ENCODE data around the gene PTPN3. TPM values are rescaled to one million over a fixed set of nuclear protein-coding genes. Genes with fewer than 3 reads are reported as not detected.

The PTPN3 gene
- polyA plus RNA-seq, 1 of the 3 experiments (the other 2 are of a cell fraction) = 7.5 TPM

DNA sequence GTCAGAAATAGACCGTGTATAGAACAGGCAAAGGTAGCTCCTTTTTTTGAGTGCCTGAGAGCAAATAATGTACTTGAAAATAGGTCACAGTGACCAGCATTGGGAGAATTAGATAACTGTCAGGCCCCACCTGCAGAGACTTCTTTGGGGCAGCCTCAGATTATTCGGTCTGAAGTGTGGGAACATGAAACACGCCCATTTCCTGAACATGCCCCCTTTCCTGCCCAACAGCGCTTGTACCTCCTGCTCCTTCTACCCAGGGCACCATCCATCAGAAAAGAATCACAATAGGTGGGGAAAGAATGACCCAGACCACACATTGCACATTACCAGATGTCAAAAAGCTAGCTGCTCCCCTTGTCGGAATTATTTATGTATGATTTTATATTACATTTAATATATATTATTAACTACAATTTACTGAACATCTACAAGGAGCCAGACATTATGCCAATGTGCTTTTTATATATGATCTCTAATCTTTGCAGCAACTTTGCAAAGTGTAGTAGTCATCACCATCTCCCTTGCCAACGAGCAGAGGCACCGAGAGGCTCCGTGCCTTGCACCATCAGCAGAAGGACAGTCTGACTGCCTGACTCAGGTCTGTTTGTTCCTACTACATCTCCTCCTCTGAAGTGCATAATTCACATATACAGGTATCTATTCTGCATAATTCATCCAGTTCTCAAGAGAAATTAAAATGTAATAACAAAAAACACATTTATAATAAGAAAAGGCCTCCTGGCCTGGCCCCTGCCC is 39.5 kb downstream of the PTPN3 start:
- DNase-seq = no peak
- Histone ChIP-seq H4K20me1 (ENCODE audit: insufficient read depth) (no peaks in the 10 kb centered on the region), H3K79me2 (ENCODE audit: insufficient read depth) (no peaks in the 10 kb centered on the region), H3K9me2 (no peaks in the 10 kb centered on the region), H2AFZ (ENCODE audit: low read depth) (no peak overlapping the region), H3F3A (replicated peaks; ENCODE audit: insufficient read depth) (peaks cover 13% of the 10 kb centered on the region), H3K36me3 (replicated peaks in 1 of 2; ENCODE audit: control insufficient read depth in 1 of 2, insufficient read depth in 2 of 2, low read length in 1 of 2) (peaks cover 3% of the 10 kb centered on the region in 2 experiments), H3K4me1 (ENCODE audit: control insufficient read depth in 1 of 2, insufficient read depth in 2 of 2, low read depth in 1 of 2, low read length in 1 of 2) (peaks cover 3 to 6% of the 10 kb centered on the region in 2 experiments; a peak in 2 of 4 replicates), H3K4me2 (no peak overlapping the region), H3K27ac (ENCODE audit: low read depth in 2 of 2, low read length in 1 of 2) (no peak overlapping the region), H3K4me3 (ENCODE audit: low read depth in 2 of 2, low read length in 1 of 2) (no peak overlapping the region), H3K27me3 (ENCODE audit: insufficient read depth) (no peaks in the 10 kb centered on the region), H3K9me3 (no peaks in the 10 kb centered on the region), H3K9ac (no peak overlapping the region)
- ChIA-PET CTCF (interaction anchor here (0.7 to 8.8 kb wide), 5 partner anchors 9 to 59 kb away, joined by 3 to 68 read pairs (median 29); no protein-coding TSS in a partner anchor), POLR2A (no interaction called here)
- TF ChIP-seq GABPA (IDR thresholded peaks at IDR 0.05; ENCODE audit: low read depth) = no peak
- no peak for TF ChIP-seq TCF12 (IDR thresholded peaks at IDR 0.05)
- TF ChIP-seq JUND (IDR thresholded peaks at IDR 0.05) = no peak
- TF ChIP-seq, protein P1, sequence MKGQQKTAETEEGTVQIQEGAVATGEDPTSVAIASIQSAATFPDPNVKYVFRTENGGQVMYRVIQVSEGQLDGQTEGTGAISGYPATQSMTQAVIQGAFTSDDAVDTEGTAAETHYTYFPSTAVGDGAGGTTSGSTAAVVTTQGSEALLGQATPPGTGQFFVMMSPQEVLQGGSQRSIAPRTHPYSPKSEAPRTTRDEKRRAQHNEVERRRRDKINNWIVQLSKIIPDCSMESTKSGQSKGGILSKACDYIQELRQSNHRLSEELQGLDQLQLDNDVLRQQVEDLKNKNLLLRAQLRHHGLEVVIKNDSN (IDR thresholded peaks at IDR 0.05; ENCODE audit: borderline replicate concordance, low read depth) = no peak
- no peak for TF ChIP-seq TEAD4 (IDR thresholded peaks at IDR 0.05; ENCODE audit: borderline replicate concordance, insufficient read depth)
- TF ChIP-seq, protein P2, sequence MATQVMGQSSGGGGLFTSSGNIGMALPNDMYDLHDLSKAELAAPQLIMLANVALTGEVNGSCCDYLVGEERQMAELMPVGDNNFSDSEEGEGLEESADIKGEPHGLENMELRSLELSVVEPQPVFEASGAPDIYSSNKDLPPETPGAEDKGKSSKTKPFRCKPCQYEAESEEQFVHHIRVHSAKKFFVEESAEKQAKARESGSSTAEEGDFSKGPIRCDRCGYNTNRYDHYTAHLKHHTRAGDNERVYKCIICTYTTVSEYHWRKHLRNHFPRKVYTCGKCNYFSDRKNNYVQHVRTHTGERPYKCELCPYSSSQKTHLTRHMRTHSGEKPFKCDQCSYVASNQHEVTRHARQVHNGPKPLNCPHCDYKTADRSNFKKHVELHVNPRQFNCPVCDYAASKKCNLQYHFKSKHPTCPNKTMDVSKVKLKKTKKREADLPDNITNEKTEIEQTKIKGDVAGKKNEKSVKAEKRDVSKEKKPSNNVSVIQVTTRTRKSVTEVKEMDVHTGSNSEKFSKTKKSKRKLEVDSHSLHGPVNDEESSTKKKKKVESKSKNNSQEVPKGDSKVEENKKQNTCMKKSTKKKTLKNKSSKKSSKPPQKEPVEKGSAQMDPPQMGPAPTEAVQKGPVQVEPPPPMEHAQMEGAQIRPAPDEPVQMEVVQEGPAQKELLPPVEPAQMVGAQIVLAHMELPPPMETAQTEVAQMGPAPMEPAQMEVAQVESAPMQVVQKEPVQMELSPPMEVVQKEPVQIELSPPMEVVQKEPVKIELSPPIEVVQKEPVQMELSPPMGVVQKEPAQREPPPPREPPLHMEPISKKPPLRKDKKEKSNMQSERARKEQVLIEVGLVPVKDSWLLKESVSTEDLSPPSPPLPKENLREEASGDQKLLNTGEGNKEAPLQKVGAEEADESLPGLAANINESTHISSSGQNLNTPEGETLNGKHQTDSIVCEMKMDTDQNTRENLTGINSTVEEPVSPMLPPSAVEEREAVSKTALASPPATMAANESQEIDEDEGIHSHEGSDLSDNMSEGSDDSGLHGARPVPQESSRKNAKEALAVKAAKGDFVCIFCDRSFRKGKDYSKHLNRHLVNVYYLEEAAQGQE (IDR thresholded peaks at IDR 0.05; ENCODE audit: low read depth, low read length) = no peak
- 95% methylated on average over 8 of the region's 8 CpGs for WGBS (ENCODE audit: low lambda C conversion rate)

DNA sequence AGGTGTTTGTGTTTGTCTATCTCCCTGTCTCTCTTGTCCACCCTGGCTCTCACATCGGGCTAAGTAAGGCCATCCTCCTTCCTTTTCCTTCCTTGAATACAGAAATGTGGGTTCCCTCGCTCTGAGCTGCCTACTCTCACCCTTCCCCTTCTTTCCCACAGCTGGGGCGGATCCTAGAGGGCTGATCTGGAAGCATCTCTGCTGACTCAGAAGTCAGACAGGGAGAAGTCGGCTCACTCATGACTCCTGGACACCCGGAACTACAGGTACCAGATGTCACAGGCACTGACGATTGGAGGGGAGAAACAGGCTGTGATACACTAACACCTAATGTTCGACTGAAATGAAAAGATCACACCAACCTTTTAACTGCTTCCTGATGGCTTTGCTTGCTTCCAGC is 41.3 kb downstream of the PTPN3 start:
- Histone ChIP-seq H3K9me3 (no peaks in the 10 kb centered on the region), H2AFZ (ENCODE audit: low read depth) (no peak overlapping the region), H3K27me3 (ENCODE audit: insufficient read depth) (no peaks in the 10 kb centered on the region), H4K20me1 (ENCODE audit: insufficient read depth) (peaks cover 5% of the 10 kb centered on the region; the same call in 1 of the 2 replicates), H3K9me2 (no peaks in the 10 kb centered on the region), H3K79me2 (ENCODE audit: insufficient read depth) (no peaks in the 10 kb centered on the region), H3K4me3 (ENCODE audit: low read depth in 2 of 2, low read length in 1 of 2) (no peak overlapping the region), H3K4me2 (no peak overlapping the region), H3K27ac (ENCODE audit: low read depth in 2 of 2, low read length in 1 of 2) (no peak overlapping the region), H3F3A (replicated peaks; ENCODE audit: insufficient read depth) (peaks cover 14% of the 10 kb centered on the region), H3K9ac (no peak overlapping the region), H3K36me3 (replicated peaks in 1 of 2; ENCODE audit: control insufficient read depth in 1 of 2, insufficient read depth in 2 of 2, low read length in 1 of 2) (peaks cover 0 to 3% of the 10 kb centered on the region in 2 experiments), H3K4me1 (ENCODE audit: control insufficient read depth in 1 of 2, insufficient read depth in 2 of 2, low read depth in 1 of 2, low read length in 1 of 2) (peaks cover 3 to 16% of the 10 kb centered on the region in 2 experiments; a peak in 2 of 4 replicates)
- TF ChIP-seq RAD21 (IDR thresholded peaks at IDR 0.05; ENCODE audit: low read length) (no peak), CHD2 (IDR thresholded peaks at IDR 0.05; ENCODE audit: low read length, partially characterized antibody) (no peak), MEF2A (IDR thresholded peaks at IDR 0.05; ENCODE audit: borderline replicate concordance, low read depth) (no peak), EZH2phosphoT487 (IDR thresholded peaks at IDR 0.05; ENCODE audit: borderline replicate concordance, low read depth) (no peak), JUND (IDR thresholded peaks at IDR 0.05) (no peak), FOSL2 (IDR thresholded peaks at IDR 0.05; ENCODE audit: borderline replicate concordance, low read depth) (no peak), TAF1 (IDR thresholded peaks at IDR 0.05; ENCODE audit: borderline replicate concordance, low read depth, low read length) (no peak)
- CTCF ChIA-PET = interaction anchor here (1.3 to 8.8 kb wide), 4 partner anchors 9 to 53 kb away, joined by 3 to 68 read pairs (median 32); no protein-coding TSS in a partner anchor
- POLR2A ChIA-PET = no interaction called here
- no peak for DNase-seq
- WGBS (ENCODE audit: low lambda C conversion rate) = 87% methylated on average over 6 of the region's 7 CpGs
